ENCODE data around the gene SLC44A4. TPM values are rescaled to one million over a fixed set of nuclear protein-coding genes. Genes with fewer than 3 reads are reported as not detected.
"Not testable (repeated sequence)": the region's sequence is repeated elsewhere in the genome, so short reads cannot be mapped to it uniquely, and the experiment has no call there.

SLC44A4 gene
- total RNA-seq, 1 donor from 2014 or later = 53.7 TPM

DNA sequence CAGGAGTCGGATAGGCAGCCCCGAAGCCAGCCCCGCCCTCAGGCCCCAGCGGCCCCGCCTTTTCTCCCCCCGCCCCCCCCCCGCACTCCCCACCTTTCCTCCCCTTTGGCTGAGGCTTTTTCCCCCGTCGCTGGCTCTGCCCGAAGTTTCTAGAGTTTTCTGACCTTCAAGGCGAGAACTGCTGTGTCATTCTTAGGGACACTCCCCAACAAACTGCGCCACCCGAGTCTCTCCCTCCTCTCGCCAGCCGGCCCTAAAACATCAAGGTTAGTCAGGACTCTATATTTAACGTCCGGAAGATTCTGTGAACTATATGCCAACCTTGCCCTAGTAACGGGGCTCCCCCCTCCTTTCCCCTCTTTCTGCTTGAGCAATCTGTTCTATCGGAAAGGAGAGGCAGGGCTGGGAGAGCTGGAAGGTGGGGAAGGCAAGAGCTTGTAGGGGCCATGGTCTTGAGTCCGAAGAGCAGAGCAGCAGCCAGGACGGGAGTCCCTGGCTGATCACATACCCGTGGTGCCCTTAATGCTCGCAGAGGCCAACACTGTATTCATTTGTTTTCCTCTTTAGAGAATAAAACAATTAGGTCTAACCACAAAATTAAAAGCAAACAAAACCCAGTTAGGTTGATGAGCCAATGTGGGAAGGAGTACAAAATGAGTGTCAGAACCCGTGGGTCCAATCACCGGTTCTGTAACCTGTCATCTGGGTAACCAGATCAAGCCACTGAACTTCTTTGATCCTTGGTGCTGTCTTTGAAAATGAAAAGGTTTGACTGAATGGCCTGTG is 56.6 kb downstream of the SLC44A4 start:
- peak; percentile 86 for DNase-seq
- H3K9me3 ChIP-seq = no peaks in the 10 kb centered on the region
- H3K4me1 ChIP-seq = peaks cover 73% of the 10 kb centered on the region
- no peaks in the 10 kb centered on the region for H3K36me3 ChIP-seq
- intact Hi-C loops (cut with DNase I) = no loop called here
- H3K4me3 ChIP-seq = peak overlapping the region; percentile 69
- no peaks in the 10 kb centered on the region for H3K27me3 ChIP-seq (ENCODE audit: low read depth)
- peak; percentile 80 to 82 for ATAC-seq
- H3K27ac ChIP-seq = peak overlapping the region; percentile 97
- TF ChIP-seq, protein P1, sequence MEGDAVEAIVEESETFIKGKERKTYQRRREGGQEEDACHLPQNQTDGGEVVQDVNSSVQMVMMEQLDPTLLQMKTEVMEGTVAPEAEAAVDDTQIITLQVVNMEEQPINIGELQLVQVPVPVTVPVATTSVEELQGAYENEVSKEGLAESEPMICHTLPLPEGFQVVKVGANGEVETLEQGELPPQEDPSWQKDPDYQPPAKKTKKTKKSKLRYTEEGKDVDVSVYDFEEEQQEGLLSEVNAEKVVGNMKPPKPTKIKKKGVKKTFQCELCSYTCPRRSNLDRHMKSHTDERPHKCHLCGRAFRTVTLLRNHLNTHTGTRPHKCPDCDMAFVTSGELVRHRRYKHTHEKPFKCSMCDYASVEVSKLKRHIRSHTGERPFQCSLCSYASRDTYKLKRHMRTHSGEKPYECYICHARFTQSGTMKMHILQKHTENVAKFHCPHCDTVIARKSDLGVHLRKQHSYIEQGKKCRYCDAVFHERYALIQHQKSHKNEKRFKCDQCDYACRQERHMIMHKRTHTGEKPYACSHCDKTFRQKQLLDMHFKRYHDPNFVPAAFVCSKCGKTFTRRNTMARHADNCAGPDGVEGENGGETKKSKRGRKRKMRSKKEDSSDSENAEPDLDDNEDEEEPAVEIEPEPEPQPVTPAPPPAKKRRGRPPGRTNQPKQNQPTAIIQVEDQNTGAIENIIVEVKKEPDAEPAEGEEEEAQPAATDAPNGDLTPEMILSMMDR (IDR thresholded peaks at IDR 0.05) = no peak

DNA sequence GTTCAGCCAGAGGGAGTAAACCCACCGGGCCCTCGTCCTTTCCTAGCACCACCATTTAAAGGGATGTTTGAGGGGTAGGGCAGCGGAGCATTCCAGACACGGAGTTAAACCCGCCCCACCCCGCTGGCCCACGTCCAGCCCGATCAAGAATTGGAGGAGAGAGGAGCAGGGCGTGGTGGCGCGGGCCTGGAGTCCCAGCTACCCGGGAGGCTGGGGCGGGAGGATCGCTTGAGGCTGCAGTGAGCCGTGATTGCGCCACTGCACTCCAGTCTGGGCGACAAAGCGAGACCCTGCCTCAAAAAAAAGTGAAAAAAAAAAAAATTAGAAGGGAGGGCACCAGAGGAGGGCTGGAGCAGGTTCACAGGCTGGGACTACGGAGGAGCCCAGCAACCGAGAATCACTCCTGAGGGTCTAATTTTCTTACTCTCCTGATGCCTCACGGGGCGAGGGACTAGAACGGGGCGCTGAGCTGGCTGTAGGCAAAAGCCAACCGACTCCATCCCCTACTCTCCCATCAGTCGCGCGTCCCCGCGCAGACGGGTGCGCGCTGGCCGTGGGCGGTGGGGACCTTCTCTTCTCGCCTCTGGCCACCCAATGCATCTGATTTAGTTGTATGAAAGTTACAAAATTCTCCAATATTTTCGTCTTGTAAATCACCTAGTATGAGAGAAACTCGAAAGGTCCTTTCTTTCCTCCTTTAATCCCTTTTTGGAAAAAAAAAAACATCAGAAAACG is 57.3 kb downstream of the SLC44A4 start:
- DNase-seq (peak; percentile 86), ATAC-seq (peak; percentile 70 to 76)
- Histone ChIP-seq H3K27ac (peak overlapping the region; percentile 97), H3K4me3 (peak overlapping the region; percentile 69), H3K27me3 (ENCODE audit: low read depth) (no peaks in the 10 kb centered on the region), H3K36me3 (no peaks in the 10 kb centered on the region), H3K4me1 (peaks cover 68% of the 10 kb centered on the region), H3K9me3 (no peaks in the 10 kb centered on the region)
- TF ChIP-seq, protein P1 (IDR thresholded peaks at IDR 0.05) = no peak
- intact Hi-C loops (cut with DNase I) = no loop called here

DNA sequence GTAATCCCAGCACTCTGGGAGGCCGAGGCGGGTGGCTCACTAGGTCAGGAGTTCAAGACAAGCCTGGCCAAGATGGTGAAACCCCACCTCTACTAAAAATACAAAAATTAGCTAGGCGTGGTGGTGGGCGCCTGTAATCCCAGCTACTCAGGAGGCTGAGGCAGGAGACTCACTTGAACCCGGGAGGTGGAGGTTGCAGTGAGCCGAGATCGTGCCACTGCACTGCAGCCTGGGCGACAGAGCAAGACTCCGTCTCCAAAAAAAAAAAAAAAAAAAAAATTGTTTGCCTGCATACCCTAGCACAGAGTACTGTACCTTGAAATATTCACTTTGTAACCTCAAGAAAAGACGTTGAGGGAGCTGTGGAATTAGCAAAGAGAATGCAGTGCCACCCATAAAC is 58.4 kb downstream of the SLC44A4 start:
- H3K4me3 ChIP-seq = not testable (repeated sequence)
- DNase-seq = peak; percentile 23
- H3K4me1 ChIP-seq = peaks cover 57% of the 10 kb centered on the region

DNA sequence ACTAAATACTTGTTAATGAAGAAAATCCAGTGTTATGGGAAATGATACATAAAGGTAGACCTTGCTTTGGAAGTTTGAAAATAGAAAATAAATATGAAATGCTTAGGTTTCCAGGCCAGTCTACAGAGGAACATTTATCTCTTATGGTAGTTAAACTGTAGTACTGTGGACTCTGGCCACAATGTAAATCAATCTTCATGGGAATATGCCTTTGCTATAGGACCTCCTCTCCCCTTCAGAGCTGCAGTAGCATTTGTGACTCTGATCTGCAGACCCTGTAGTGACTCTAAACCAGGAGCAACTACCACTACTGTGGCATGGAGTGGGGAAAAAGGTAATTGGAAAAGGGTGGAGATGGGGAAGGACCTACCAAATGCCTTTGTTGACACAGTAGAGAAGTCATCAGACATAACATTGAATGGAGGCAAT is 58.9 kb downstream of the SLC44A4 start:
- intact Hi-C loops (cut with DNase I) = no loop called here
- H3K4me3 ChIP-seq = peak overlapping the region; percentile 69
- H3K9me3 ChIP-seq = no peaks in the 10 kb centered on the region
- no peak for ATAC-seq
- peak overlapping the region; percentile 72 for H3K27ac ChIP-seq
- H3K27me3 ChIP-seq (ENCODE audit: low read depth) = no peaks in the 10 kb centered on the region
- TF ChIP-seq, protein P1 (IDR thresholded peaks at IDR 0.05) = no peak
- H3K4me1 ChIP-seq = peaks cover 54% of the 10 kb centered on the region
- DNase-seq = no peak
- H3K36me3 ChIP-seq = no peaks in the 10 kb centered on the region

More for the DNA sequence above, 58.4 kb downstream of the SLC44A4 start:
- H3K9me3 ChIP-seq; H3K27me3 ChIP-seq (ENCODE audit: low read depth); H3K36me3 ChIP-seq; intact Hi-C loops (cut with DNase I); ATAC-seq: not testable (repeated sequence)
- peak overlapping the region; percentile 72 for H3K27ac ChIP-seq

DNA sequence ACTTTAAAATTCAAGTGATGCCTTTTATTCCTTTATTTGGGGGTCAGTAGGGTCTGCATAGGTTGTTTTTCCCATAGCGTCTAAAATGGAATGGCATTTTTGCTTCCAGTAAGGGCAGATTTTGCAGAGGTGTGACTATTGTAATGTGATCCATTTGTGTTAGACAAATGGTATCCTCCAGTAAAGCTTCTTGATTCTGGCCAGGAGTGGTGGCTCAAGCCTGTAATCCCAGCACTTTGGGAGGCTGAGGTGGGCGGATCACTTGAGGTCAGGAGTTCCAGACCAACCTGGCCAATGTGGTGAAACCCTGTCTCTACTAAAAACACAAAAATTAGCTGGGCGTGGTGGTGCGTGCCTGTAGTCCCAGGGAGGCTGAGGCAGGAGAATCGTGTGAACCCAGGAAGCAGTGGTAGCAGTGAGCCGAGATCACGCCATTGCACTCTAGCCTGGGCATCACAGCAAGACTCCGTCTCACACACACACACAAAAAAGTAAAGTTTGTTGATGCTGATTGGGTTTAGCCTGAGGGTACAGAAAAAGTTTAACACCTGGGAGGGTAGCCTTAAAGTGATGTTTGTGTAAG is 60.8 kb downstream of the SLC44A4 start:
- H3K9me3 ChIP-seq; intact Hi-C loops (cut with DNase I); ATAC-seq; H3K36me3 ChIP-seq; H3K27me3 ChIP-seq (ENCODE audit: low read depth): not testable (repeated sequence)
- peak; percentile 28 for DNase-seq
- peak overlapping the region; percentile 72 for H3K27ac ChIP-seq
- peak overlapping the region; percentile 69 for H3K4me3 ChIP-seq
- H3K4me1 ChIP-seq = peaks cover 49% of the 10 kb centered on the region

DNA sequence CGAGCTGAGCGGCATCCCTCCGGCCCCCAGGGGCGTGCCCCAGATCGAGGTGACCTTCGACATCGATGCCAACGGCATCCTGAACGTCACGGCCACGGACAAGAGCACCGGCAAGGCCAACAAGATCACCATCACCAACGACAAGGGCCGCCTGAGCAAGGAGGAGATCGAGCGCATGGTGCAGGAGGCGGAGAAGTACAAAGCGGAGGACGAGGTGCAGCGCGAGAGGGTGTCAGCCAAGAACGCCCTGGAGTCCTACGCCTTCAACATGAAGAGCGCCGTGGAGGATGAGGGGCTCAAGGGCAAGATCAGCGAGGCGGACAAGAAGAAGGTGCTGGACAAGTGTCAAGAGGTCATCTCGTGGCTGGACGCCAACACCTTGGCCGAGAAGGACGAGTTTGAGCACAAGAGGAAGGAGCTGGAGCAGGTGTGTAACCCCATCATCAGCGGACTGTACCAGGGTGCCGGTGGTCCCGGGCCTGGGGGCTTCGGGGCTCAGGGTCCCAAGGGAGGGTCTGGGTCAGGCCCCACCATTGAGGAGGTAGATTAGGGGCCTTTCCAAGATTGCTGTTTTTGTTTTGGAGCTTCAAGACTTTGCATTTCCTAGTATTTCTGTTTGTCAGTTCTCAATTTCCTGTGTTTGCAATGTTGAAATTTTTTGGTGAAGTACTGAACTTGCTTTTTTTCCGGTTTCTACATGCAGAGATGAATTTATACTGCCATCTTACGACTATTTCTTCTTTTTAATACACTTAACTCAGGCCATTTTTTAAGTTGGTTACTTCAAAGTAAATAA is 61.5 kb downstream of the SLC44A4 start:
- H3K36me3 ChIP-seq; ATAC-seq; H3K27me3 ChIP-seq (ENCODE audit: low read depth); intact Hi-C loops (cut with DNase I); H3K9me3 ChIP-seq: not testable (repeated sequence)
- peak overlapping the region; percentile 69 for H3K4me3 ChIP-seq
- H3K4me1 ChIP-seq = peaks cover 42% of the 10 kb centered on the region
- DNase-seq = peak; percentile 48
- peak overlapping the region; percentile 72 for H3K27ac ChIP-seq
